Glutamatergic neuron (in vitro differentiated cells): ENCODE measurements around the gene ZNF616. TPM values are rescaled to one million over a fixed set of nuclear protein-coding genes. Genes with fewer than 3 reads are reported as not detected.
A peak's percentile ranks its signal among the peaks of the same experiment; 100 is the strongest.

Experiments
- DNase-seq: peaks from one replicate; pipeline ENCODE4 v3.0.0; 2022
- H3K27ac Mint-ChIP-seq: one replicate; pipeline ENCODE4 v1.8.0; 2020; ENCODE audit warnings: mild to moderate bottlenecking, mixed read lengths, inconsistent platforms; ENCODE audit not compliant: unreplicated experiment
- H3K27me3 Mint-ChIP-seq: one replicate; pipeline ENCODE4 v1.8.0; 2020; ENCODE audit warnings: mild to moderate bottlenecking, moderate library complexity, mixed read lengths, inconsistent platforms; ENCODE audit not compliant: unreplicated experiment
- H3K36me3 Mint-ChIP-seq: one replicate; pipeline ENCODE4 v1.8.0; 2020; ENCODE audit warnings: mild to moderate bottlenecking, mixed read lengths, inconsistent platforms; ENCODE audit not compliant: unreplicated experiment
- H3K4me1 Mint-ChIP-seq: one replicate; pipeline ENCODE4 v1.8.0; 2020; ENCODE audit warnings: mild to moderate bottlenecking, low read depth, mixed read lengths, inconsistent platforms; ENCODE audit not compliant: unreplicated experiment
- H3K4me3 Mint-ChIP-seq: one replicate; pipeline ENCODE4 v1.8.0; 2020; ENCODE audit warnings: mild to moderate bottlenecking, mixed read lengths, inconsistent platforms; ENCODE audit not compliant: unreplicated experiment
- H3K9me3 Mint-ChIP-seq: one replicate; pipeline ENCODE4 v1.8.0; 2020; ENCODE audit warnings: mild to moderate bottlenecking, moderate library complexity, mixed read lengths, inconsistent platforms; ENCODE audit not compliant: unreplicated experiment
- total RNA-seq: library from RNA; stranded (reverse); fragmentation: NEBNext Ultra II Directional; extraction: Animal tissue kit (Norgen Biotek cat#: 25700); gene quantifications from one replicate; pipeline ENCODE4 v1.2.1, GENCODE V29; 2021; ENCODE audit not compliant: unreplicated experiment
- TF ChIP-seq, protein P1 (sequence below): fragments of 200-600 bp; sonication (generic); IDR thresholded peaks from one replicate; pipeline ENCODE4 v1.5.0; 2021; ENCODE audit not compliant: partially characterized antibody, unreplicated experiment

The ZNF616 gene
- total RNA-seq, 1 donor from 2014 or later = 22.5 TPM

DNA sequence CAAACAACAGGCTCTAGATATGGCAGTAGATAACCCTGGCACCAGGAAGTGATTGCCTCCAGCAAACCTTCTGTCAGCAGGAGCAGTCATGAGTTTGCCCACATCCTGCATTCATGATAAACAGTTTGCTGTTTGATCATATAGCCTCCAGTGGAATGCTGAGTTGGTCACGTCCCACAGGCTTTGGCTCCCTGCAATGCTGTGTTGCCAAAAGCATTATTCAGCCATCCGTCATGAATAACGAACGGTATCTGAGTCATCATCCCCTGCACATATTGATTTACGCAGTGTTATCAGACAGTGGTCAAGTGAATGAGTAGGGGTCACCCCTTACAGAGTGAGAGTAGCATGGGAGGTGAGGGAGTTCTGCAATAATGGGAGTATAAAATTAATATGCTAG, 69.2 kb downstream of the ZNF616 start:
- peaks cover 12% of the 10 kb centered on the region for H3K9me3 Mint-ChIP-seq
- H3K4me3 Mint-ChIP-seq = no peak overlapping the region
- no peaks in the 10 kb centered on the region for H3K4me1 Mint-ChIP-seq
- H3K27ac Mint-ChIP-seq = no peak overlapping the region
- no peak for DNase-seq
- peaks cover 79% of the 10 kb centered on the region for H3K36me3 Mint-ChIP-seq
- TF ChIP-seq, protein P1, sequence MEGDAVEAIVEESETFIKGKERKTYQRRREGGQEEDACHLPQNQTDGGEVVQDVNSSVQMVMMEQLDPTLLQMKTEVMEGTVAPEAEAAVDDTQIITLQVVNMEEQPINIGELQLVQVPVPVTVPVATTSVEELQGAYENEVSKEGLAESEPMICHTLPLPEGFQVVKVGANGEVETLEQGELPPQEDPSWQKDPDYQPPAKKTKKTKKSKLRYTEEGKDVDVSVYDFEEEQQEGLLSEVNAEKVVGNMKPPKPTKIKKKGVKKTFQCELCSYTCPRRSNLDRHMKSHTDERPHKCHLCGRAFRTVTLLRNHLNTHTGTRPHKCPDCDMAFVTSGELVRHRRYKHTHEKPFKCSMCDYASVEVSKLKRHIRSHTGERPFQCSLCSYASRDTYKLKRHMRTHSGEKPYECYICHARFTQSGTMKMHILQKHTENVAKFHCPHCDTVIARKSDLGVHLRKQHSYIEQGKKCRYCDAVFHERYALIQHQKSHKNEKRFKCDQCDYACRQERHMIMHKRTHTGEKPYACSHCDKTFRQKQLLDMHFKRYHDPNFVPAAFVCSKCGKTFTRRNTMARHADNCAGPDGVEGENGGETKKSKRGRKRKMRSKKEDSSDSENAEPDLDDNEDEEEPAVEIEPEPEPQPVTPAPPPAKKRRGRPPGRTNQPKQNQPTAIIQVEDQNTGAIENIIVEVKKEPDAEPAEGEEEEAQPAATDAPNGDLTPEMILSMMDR = no peak
- H3K27me3 Mint-ChIP-seq = no peaks in the 10 kb centered on the region

DNA sequence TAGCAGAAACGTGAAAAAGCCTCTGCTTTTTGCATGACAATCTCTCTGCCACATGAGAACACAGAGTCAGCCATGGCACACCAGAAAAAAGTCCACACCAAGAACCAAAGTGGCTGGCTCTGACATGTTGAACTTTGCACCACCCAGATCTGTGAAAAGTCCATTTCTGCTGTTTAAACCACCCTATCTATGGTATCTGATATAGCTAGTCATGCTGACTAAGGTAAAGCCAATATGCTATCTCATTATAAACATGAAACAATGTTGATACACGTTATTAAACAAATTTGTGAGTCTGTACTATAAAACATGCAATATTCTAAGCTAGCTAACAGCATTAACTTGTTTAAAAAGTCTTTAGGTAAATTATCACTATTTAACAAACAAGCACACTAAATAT, 70.1 kb downstream of the ZNF616 start:
- H3K27ac Mint-ChIP-seq = no peak overlapping the region

DNA sequence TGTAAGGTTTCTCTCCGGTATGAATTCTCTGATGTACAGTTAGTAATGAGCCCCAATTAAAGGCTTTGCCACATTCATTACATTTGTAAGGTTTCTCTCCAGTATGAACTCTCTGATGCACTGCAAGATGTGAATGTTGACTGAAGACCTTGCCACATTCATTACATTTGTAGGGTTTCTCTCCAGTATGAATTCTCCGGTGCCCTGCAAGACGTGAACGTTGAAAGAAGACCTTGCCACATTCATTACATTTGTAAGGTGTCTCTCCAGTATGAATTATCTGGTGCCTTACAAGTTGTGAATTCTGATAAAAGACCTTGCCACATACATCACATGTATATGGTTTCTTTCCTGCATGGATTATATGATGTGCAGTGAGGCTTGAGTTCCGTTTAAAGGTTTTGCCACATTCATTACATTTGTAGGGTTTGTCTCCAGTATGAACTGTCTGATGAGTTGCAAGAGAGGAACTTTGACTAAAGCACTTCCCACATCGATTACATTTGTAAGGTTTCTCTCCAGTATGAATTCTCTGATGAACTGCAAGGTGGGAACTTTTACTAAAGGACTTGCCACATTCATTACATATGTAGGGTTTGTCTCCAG, 73.4 kb downstream of the ZNF616 start:
- no peaks in the 10 kb centered on the region for H3K27me3 Mint-ChIP-seq
- H3K4me3 Mint-ChIP-seq = no peak overlapping the region
- H3K9me3 Mint-ChIP-seq = peaks cover 20% of the 10 kb centered on the region
- no peak for DNase-seq
- H3K27ac Mint-ChIP-seq = no peak overlapping the region
- TF ChIP-seq, protein P1 = no peak
- peaks cover 66% of the 10 kb centered on the region for H3K36me3 Mint-ChIP-seq
- H3K4me1 Mint-ChIP-seq = no peaks in the 10 kb centered on the region

More for the DNA sequence above, 70.1 kb downstream of the ZNF616 start:
- Mint-ChIP-seq H3K27me3 (no peaks in the 10 kb centered on the region), H3K9me3 (peaks cover 18% of the 10 kb centered on the region), H3K36me3 (peaks cover 78% of the 10 kb centered on the region), H3K4me3 (no peak overlapping the region), H3K4me1 (no peaks in the 10 kb centered on the region)
- DNase-seq = no peak
- TF ChIP-seq, protein P1 = no peak

DNA sequence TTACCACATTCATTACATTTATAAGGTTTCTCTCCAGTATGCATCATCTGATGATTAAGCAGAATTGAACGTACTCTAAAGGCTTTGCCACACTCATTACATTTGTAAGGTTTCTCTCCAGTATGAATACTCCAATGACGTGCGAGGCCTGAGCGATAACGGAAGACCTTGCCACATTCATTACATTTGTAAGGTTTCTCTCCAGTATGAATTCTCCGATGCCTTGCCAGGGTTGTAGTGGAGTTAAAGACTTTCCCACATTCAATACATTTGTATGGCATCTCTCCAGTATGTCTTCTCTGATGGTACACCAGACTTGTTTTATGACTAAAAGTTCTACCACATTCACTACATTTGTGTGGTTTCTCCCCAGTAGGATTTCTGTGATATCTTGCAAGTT, 74.3 kb downstream of the ZNF616 start:
- H3K9me3 Mint-ChIP-seq = peaks cover 22% of the 10 kb centered on the region
- H3K27me3 Mint-ChIP-seq = peaks cover under 1% of the 10 kb centered on the region
- DNase-seq = no peak
- H3K4me1 Mint-ChIP-seq = no peaks in the 10 kb centered on the region
- H3K4me3 Mint-ChIP-seq = no peak overlapping the region
- peak overlapping the region; percentile 28 for H3K27ac Mint-ChIP-seq
- TF ChIP-seq, protein P1 = no peak
- H3K36me3 Mint-ChIP-seq = peaks cover 65% of the 10 kb centered on the region

Other genes starting within 250 kb of the ZNF616 start
- 19.2 TPM for gene ZNF649, start 234.9 kb downstream of the ZNF616 start, total RNA-seq
- 11.1 TPM for gene ZNF613, start 212.5 kb downstream of the ZNF616 start, total RNA-seq
- 9.7 TPM for gene ZNF350, start 153.1 kb downstream of the ZNF616 start, total RNA-seq
- gene ZNF615, start 131.7 kb downstream of the ZNF616 start, total RNA-seq = 12.3 TPM
- 7.1 TPM for gene ZNF614, start 111.6 kb downstream of the ZNF616 start, total RNA-seq
- gene ZNF432, start 91.1 kb downstream of the ZNF616 start, total RNA-seq = 12.8 TPM
- 25.4 TPM for gene ZNF841, start 44.2 kb downstream of the ZNF616 start, total RNA-seq
- gene ZNF836, start 31.7 kb upstream of the ZNF616 start, total RNA-seq = 29.7 TPM
- 311 TPM for gene PPP2R1A, start 50.1 kb upstream of the ZNF616 start, total RNA-seq
- 29.9 TPM for gene ZNF766, start 129.6 kb upstream of the ZNF616 start, total RNA-seq
- gene ZNF480, start 157.2 kb upstream of the ZNF616 start, total RNA-seq = 21.8 TPM
- gene ZNF610, start 196.3 kb upstream of the ZNF616 start, total RNA-seq = 11.6 TPM
- gene ZNF880, start 230.0 kb upstream of the ZNF616 start, total RNA-seq = 24.5 TPM